Measurements from ENCODE around the gene KLHL42.
"Not testable (repeated sequence)": the region's sequence is repeated elsewhere in the genome, so short reads cannot be mapped to it uniquely, and the experiment has no call there.

KLHL42 gene

GRCh38 chr12:27732281-27732680 is 47.8 kb upstream of the KLHL42 start:
- Histone ChIP-seq H3K27ac (ENCODE audit: extremely low read depth, low read depth, low read length) (no peak overlapping the region), H3K36me3 (ENCODE audit: control insufficient read depth in 2 of 2, insufficient read depth in 1 of 2, low read length in 2 of 2) (peaks cover 22 to 34% of the 10 kb centered on the region in 2 experiments), H3K9me3 (ENCODE audit: control insufficient read depth, insufficient read depth, low read depth, low read length) (no peaks in the 10 kb centered on the region), H3K4me3 (ENCODE audit: low read depth, low read length) (no peak overlapping the region), H3K4me1 (ENCODE audit: control insufficient read depth, insufficient read depth, low read length) (no peaks in the 10 kb centered on the region)
- TF ChIP-seq CTCF (tag by site-specific recombination; IDR thresholded peaks at IDR 0.05) (peak; percentile 62), ZNF654 (tag by site-specific recombination; IDR thresholded peaks at IDR 0.05; ENCODE audit: low read depth) (peak; percentile 20; the same call in 1 of the 2 replicates), ZBTB11 (tag by site-specific recombination; conservative IDR thresholded peaks at IDR 0.05; ENCODE audit: low read depth) (no peak)
- ChIA-PET POLR2A (no interaction called here), CTCF (interaction anchor here (0.9 to 4.5 kb wide), 8 partner anchors 11 to 1266 kb away, joined by 3 to 34 read pairs (median 4); no protein-coding TSS in a partner anchor)

- no peak for TF ChIP-seq KLF9 (tag by site-specific recombination; IDR thresholded peaks at IDR 0.05; ENCODE audit: low read depth)
- TF ChIP-seq ZNF670 (tag by site-specific recombination; IDR thresholded peaks at IDR 0.05; ENCODE audit: low read depth), result no peak
- peak; percentile 51 for TF ChIP-seq ZNF654 (tag by site-specific recombination; IDR thresholded peaks at IDR 0.05; ENCODE audit: low read depth)
- Histone ChIP-seq H3K27ac (ENCODE audit: extremely low read depth, low read depth, low read length) (no peak overlapping the region), H3K36me3 (ENCODE audit: control insufficient read depth in 2 of 2, insufficient read depth in 1 of 2, low read length in 2 of 2) (peaks cover 28 to 37% of the 10 kb centered on the region in 2 experiments), H3K4me3 (ENCODE audit: low read depth, low read length) (no peak overlapping the region), H3K4me1 (ENCODE audit: control insufficient read depth, insufficient read depth, low read length) (no peaks in the 10 kb centered on the region), H3K9me3 (ENCODE audit: control insufficient read depth, insufficient read depth, low read depth, low read length) (no peaks in the 10 kb centered on the region)
- ChIA-PET POLR2A (no interaction called here), CTCF (interaction anchor here (0.6 to 4.5 kb wide), 25 partner anchors 8 to 1265 kb away, joined by 3 to 34 read pairs (median 3); no protein-coding TSS in a partner anchor)
Measured at GRCh38 chr12:27733052-27733656, 46.9 kb upstream of the KLHL42 start.

GRCh38 chr12:27733791-27734190 is 46.2 kb upstream of the KLHL42 start:
- no peak overlapping the region for H3K4me3 ChIP-seq (ENCODE audit: low read depth, low read length)
- no peak overlapping the region for H3K27ac ChIP-seq (ENCODE audit: extremely low read depth, low read depth, low read length)
- H3K36me3 ChIP-seq (ENCODE audit: control insufficient read depth in 2 of 2, insufficient read depth in 1 of 2, low read length in 2 of 2), result peaks cover 34 to 38% of the 10 kb centered on the region in 2 experiments
- H3K9me3 ChIP-seq (ENCODE audit: control insufficient read depth, insufficient read depth, low read depth, low read length), result no peaks in the 10 kb centered on the region
- POLR2A ChIA-PET, result no interaction called here
- TF ChIP-seq PRDM4 (tag by site-specific recombination; IDR thresholded peaks at IDR 0.05), result no peak
- no peaks in the 10 kb centered on the region for H3K4me1 ChIP-seq (ENCODE audit: control insufficient read depth, insufficient read depth, low read length)
- CTCF ChIA-PET, result interaction anchor here (0.6 to 4.5 kb wide), 23 partner anchors 9 to 1264 kb away, joined by 3 to 34 read pairs (median 3); no protein-coding TSS in a partner anchor

- peaks cover 36 to 43% of the 10 kb centered on the region in 2 experiments for H3K36me3 ChIP-seq (ENCODE audit: control insufficient read depth in 2 of 2, insufficient read depth in 1 of 2, low read length in 2 of 2)
- POLR2A ChIA-PET; H3K9me3 ChIP-seq (ENCODE audit: control insufficient read depth, insufficient read depth, low read depth, low read length); H3K27ac ChIP-seq (ENCODE audit: extremely low read depth, low read depth, low read length); H3K4me3 ChIP-seq (ENCODE audit: low read depth, low read length); H3K4me1 ChIP-seq (ENCODE audit: control insufficient read depth, insufficient read depth, low read length): not testable (repeated sequence)
- CTCF ChIA-PET, result interaction anchor here (0.6 to 4.5 kb wide), 10 partner anchors 9 to 243 kb away, joined by 3 to 34 read pairs (median 4); no protein-coding TSS in a partner anchor
Measured at GRCh38 chr12:27734321-27734720, 45.7 kb upstream of the KLHL42 start.

All from HEK293 (cell line).